Stimulated activated CD8-positive, alpha-beta memory T cell treated with anti-CD3 and anti-CD28 coated beads, Interleukin-4, amount 100 ng/mL, for 48 hours (primary cell): ENCODE results near the gene SH3RF3.

Experiments used
- DNase-seq: peaks from one replicate; pipeline ENCODE4 v3.0.0-alpha.2; 2020

Gene SH3RF3

DNA sequence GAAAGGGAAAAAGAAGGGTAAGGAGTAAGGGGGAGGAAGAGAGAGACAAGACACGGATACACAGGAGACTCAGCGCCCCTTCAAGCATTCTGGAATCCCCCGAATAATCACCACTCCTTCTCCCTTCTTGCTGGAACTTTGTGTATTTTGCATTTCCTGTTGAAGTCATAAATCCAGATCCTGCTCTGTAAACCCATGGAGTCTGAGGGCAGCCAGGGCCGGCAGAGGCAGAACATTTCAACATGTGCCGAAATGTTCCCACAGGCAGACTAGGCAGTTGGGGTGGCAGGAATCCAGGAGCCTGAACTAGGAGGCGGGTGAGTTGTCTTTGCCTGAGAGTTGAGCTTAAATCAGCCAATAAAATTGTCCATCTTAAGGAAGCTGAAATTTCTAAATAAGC is 193.1 kb downstream of the SH3RF3 start:
- no peak for DNase-seq

GRCh38 chr2:109322641-109323040 is 193.6 kb downstream of the SH3RF3 start:
- DNase-seq, result no peak

DNA sequence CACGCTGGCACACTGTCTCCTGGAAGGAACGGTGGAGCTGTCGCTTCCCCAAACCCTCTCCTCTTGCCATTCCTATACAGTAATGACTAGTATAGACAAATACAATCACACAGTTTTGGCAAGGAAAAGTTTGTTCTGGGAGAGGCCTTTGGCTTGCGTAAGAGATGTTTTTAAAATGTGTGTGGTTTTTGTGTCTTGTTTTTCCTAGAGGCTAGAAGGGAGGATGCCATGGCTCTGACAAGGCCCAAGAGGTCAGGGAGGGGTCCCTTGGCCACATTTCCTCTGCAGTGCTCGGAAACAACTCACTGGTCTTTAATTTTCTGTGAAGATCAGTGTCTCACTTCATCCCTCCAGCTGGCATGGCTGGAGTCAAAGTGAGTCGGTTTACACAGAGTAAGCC is 195.9 kb downstream of the SH3RF3 start:
- DNase-seq, result no peak

DNA sequence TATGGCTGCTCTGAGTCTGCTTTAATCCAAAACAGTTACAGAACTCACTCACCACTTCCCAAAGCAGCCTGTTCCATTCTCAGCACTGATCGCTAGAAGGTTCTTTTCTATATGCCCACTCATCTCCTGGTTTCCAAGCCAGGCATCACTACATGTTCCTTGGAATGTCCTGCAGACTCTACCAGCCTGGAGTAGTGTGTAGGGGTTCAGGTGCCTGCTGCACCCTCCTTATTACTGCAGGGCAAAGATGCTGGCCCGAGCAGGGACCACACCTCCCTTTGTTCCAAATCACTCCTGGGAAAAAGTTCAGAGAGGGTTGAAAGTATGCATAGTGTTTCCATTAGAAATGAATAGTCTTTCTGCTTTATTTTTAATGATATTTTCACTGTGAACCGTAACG is 196.6 kb downstream of the SH3RF3 start:
- DNase-seq, result no peak

DNA sequence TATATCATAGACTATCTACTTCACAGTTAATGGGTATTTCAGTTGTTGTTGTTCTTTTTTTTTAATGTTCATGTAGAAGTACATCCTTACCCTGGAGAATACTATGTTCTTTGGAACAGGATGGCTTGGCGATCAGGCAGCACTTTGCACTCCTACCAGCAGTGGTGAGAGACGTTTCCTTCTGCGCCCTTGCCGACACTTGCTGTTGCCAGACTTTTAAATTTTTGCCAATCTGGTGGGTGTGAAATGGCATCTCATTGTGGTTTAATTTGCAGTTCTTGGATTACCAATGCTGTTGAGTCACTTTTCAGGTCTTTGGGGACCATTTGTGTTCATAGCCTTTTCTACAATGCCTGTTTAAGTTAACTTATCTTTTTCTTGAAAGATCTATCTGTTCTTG is 197.3 kb downstream of the SH3RF3 start:
- no peak for DNase-seq

DNA sequence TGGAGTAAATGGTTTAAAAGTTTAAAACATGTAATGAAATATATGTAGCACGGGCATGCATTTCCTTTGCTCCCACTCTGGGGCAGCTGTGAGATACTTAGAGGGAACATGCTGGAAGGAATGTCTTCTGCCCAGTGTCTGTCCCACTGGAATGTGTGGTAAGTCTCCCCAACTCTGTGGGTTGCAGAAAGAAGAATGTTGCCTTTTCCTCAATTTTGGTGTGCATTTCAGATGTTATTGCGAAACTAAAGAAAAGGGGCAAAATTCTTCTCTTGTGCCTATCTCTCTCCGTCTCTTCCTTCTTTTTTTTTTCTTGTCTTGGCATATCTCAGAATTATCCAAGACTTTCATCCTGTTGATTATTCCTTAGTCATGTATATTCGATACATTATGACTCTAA is 201.1 kb downstream of the SH3RF3 start:
- no peak for DNase-seq

DNA sequence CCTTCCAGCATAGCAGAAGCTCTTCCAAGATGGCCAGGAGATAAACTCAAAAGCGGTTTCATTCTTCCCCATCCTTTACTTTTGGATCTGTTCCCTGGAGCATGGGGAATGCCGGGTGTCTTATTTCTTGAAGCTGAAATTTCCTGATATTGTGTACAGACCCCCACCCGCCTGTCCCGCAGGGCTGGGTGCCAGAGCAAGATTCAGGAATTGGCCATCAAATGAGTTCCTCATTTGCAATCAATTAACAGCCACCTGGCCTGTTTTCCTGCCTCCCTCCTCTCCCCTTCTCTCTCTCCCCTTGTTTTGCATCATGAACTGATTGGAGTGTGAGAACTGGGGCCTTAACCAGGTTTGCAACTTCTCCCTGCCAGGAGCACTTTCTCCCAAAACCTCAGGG is 202.1 kb downstream of the SH3RF3 start:
- DNase-seq, result no peak

- no peak for DNase-seq
Observed at GRCh38 chr2:109331896-109332848, 203.2 kb downstream of the SH3RF3 start.

- DNase-seq, result no peak
Observed at GRCh38 chr2:109332880-109333279, 203.9 kb downstream of the SH3RF3 start.

DNA sequence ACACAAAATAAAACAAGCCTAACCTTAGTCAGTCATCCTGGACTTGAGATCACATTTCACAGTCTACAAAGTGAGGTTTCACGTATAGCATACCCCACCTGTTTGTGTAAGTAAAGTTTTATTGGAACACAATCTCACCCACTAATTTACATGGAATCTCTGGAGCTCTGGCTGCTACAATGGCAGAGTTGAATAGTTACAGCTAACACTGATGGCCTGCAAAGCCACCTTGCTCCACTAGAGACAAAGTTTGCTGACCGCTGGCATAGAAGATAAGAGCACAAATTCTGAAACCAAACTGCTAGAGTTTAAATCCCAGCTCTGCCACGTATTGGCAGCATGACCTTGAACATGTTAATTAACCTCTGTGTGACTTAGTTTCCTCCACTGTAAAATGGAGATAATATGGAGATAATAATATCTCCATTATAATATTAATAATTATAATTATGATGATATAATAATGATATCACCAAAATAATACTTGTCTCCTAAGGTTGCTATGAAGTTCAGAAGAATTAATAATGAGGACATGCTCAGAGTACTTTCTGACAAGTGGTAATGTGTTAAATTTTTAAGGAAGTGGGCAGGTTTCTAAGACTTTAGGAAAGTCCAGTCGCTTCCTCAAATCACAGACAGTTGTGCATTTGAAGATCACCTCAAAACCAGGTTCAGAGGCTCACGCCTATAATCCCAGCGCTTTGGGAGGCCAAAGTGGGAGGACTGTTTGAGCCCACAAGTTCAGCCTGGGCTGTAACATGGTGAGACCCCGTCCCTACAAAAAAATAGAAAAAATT is 204.6 kb downstream of the SH3RF3 start:
- no peak for DNase-seq

- DNase-seq, result no peak
Observed at GRCh38 chr2:109335631-109336176, 206.7 kb downstream of the SH3RF3 start.

GRCh38 chr2:109336296-109336695 is 207.3 kb downstream of the SH3RF3 start:
- DNase-seq, result no peak

DNA sequence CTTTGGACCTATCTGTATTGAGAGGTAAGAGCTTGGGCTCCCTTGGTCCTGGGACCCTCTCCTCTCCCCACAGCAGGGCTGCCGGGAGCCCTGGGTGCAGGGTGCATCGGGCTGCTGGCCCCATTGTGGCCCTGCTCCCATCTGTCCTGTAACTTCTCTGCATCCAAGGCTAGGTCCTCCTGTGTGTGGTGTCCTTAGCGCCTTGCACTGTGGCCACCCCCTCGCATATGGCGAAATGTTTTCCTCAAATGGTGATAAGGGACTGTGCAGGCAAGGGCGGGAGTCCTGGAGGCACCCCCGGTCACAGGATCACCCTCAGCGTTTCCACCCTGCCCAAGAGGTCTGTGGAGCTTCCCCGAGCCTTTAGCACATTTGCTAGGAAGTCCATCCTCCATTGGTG is 208.2 kb downstream of the SH3RF3 start:
- no peak for DNase-seq

GRCh38 chr2:109339519-109339966 is 210.5 kb downstream of the SH3RF3 start:
- DNase-seq, result no peak

DNA sequence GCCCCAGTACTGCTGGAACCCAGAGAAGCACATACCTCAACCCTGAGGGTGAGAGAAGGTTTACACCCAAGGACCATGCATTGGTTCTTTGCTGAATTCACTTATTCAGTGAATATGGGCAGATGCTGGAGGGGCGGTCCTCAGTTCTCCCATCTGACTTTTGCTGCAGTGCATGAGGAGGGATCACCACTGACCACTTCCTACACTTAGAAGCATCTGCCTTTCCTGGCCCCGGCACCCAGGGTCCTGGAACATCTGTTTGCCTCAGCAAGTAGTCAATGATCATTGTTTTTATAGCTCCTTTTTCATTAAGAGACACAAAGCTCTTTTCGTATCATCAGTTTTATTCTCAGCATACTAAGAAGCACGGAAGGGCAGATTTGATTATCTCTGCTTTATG is 211.4 kb downstream of the SH3RF3 start:
- no peak for DNase-seq

GRCh38 chr2:109341355-109342255 is 212.6 kb downstream of the SH3RF3 start:
- no peak for DNase-seq

- DNase-seq, result no peak
Observed at GRCh38 chr2:109342256-109342850, 213.3 kb downstream of the SH3RF3 start.

DNA sequence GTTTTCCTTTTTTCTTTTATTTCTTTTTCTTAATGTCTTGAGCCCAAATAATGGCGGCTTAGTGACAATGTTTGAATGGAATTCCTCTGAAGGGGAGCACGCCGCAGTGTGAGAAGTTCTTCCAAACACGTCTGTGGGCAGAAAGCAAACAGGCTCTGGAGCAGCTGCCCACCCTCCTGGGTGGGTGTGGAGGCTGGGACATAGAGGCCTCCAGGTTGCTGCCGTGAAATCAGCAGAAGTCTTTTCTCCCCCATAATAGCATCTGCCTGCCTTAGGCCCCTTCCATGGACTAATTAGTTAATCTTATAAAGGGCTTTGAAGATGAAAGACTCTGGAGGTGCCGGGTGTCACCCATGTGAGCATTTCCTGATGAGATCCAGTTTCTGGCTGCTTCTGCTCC is 213.9 kb downstream of the SH3RF3 start:
- DNase-seq, result no peak

GRCh38 chr2:109343460-109343859 is 214.5 kb downstream of the SH3RF3 start:
- peak; percentile 8 for DNase-seq

GRCh38 chr2:109344270-109344805 is 215.3 kb downstream of the SH3RF3 start:
- peak; percentile 17 for DNase-seq

DNA sequence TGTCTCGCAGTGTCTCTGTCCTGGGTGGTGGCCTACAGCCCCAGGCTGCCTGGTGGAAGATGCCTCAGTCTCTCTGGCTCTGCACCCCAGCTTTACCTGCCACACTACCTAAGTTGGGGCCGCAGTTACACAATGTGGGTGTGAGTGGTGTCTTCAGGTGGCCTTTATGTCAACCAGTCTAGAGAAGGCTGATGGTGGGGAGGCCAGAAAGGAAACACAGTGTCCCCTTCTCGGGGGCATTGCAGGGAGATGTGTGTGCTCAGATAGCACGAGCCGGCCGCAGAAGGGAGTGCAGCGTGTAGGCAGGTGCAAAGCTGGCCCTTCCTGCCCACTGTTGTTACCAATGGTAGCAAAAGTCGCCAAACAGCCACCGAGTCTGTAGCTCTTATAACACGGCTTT is 216.1 kb downstream of the SH3RF3 start:
- DNase-seq, result peak; percentile 6
